Activated B cell treated with CpG ODN at 0.5 μM for 24 hours (primary cell): ENCODE data around the gene LETM1. TPM values are rescaled to one million over a fixed set of nuclear protein-coding genes. Genes with fewer than 3 reads are reported as not detected.
A peak's percentile ranks its signal among the peaks of the same experiment; 100 is the strongest.

Experiments used
- ATAC-seq: fragments of 200-7000 bp; cut with Tn5 transposase; one replicate; pipeline ENCODE4 v1.10.0; 2021; ENCODE audit warnings: low read depth, mild to moderate bottlenecking, moderate library complexity
- CTCF ChIA-PET: fragments of 350-600 bp; sonication (Branson Sonifier 250); formaldehyde crosslinking; loops from one replicate; lab custom pipeline; 2021; ENCODE audit warnings: antibody characterized with exemption; lab: Charles Lee
- POLR2A ChIA-PET: fragments of 350-600 bp; sonication (Branson Sonifier 250); formaldehyde crosslinking; loops from one replicate; lab custom pipeline; 2021; ENCODE audit warnings: antibody characterized with exemption; lab: Charles Lee
- DNase-seq: peaks from one replicate; pipeline ENCODE4 v3.0.0; 2022
- H3K27ac Mint-ChIP-seq: one replicate; pipeline ENCODE4 v1.8.0; 2020; ENCODE audit warnings: mixed read lengths
- H3K27me3 Mint-ChIP-seq: one replicate; pipeline ENCODE4 v1.8.0; 2021; ENCODE audit warnings: mixed read lengths
- H3K36me3 Mint-ChIP-seq: one replicate; pipeline ENCODE4 v1.8.0; 2021; ENCODE audit warnings: low read depth, mixed read lengths
- H3K4me1 Mint-ChIP-seq: one replicate; pipeline ENCODE4 v1.8.0; 2021; ENCODE audit warnings: mixed read lengths
- H3K4me3 Mint-ChIP-seq: one replicate; pipeline ENCODE4 v1.8.0; 2020; ENCODE audit warnings: mild to moderate bottlenecking, mixed read lengths
- H3K9me3 Mint-ChIP-seq: one replicate; pipeline ENCODE4 v1.8.0; 2020; ENCODE audit warnings: mixed read lengths
- intact Hi-C: fragments of 100-400 bp; cut with micrococcal nuclease; formaldehyde crosslinking; loops from one replicate; pipeline ENCODE4 v1.15.1; 2024
- total RNA-seq: library from RNA; stranded (reverse); gene quantifications from 2 replicates; pipeline ENCODE4 v1.2.3, GENCODE V29; 2022
- TF ChIP-seq, protein P1 (sequence below): fragments of 200-600 bp; IDR thresholded peaks from one replicate; pipeline ENCODE4 v1.8.0; 2022; ENCODE audit warnings: antibody characterized with exemption, mild to moderate bottlenecking

LETM1 gene
- total RNA-seq, 1 donor from 2014 or later, result 60.3 TPM

DNA sequence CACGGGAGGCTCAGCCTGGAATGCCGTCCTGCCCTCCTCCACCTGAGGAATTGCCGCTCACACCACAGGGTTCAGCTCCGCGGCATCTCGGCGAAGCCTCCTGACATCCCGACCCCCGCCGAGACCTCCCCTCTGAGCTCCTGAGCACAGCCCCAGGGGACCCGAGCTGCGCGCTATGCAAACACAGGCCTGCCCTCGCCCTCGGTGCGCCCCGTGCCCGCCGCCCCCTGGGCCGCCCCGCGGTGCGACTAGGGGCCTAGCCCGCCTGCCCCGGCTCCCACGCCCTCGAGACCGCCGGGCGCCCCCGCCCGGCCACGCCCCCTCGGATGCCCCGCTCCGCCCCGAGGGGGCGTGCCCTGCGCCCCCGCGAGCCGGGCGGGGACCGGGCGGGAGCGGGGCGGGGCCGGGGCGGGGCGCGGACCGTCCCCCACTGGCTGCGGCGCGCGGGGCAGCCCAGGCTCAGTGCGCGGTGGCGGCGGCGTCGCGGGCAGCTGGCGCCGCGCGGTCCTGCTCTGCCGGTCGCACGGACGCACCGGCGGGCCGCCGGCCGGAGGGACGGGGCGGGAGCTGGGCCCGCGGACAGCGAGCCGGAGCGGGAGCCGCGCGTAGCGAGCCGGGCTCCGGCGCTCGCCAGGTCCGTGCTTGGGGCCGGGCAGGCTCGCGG lies 63.0 kb downstream of the LETM1 start, which contains the start of gene FGFR3:
Gene FGFR3 (plus strand): TSS at position 462 of the 664 bp plus-strand sequence. CDS start 642 bp downstream, outside the sequence.
- Mint-ChIP-seq H3K27me3 (peaks cover 12% of the 10 kb centered on the region), H3K9me3 (no peaks in the 10 kb centered on the region), H3K27ac (no peak within 1 kb of the TSS), H3K36me3 (no peaks in the 10 kb centered on the region), H3K4me3 (peak within 1 kb of the TSS; percentile 53), H3K4me1 (peaks cover 2% of the 10 kb centered on the region)
- CTCF ChIA-PET, result no interaction called here
- DNase-seq (peak; percentile 53), ATAC-seq (peak; percentile 91)
- TF ChIP-seq, protein P1, sequence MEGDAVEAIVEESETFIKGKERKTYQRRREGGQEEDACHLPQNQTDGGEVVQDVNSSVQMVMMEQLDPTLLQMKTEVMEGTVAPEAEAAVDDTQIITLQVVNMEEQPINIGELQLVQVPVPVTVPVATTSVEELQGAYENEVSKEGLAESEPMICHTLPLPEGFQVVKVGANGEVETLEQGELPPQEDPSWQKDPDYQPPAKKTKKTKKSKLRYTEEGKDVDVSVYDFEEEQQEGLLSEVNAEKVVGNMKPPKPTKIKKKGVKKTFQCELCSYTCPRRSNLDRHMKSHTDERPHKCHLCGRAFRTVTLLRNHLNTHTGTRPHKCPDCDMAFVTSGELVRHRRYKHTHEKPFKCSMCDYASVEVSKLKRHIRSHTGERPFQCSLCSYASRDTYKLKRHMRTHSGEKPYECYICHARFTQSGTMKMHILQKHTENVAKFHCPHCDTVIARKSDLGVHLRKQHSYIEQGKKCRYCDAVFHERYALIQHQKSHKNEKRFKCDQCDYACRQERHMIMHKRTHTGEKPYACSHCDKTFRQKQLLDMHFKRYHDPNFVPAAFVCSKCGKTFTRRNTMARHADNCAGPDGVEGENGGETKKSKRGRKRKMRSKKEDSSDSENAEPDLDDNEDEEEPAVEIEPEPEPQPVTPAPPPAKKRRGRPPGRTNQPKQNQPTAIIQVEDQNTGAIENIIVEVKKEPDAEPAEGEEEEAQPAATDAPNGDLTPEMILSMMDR, result no peak
- POLR2A ChIA-PET, result no interaction called here
- intact Hi-C loops, result no loop called here

DNA sequence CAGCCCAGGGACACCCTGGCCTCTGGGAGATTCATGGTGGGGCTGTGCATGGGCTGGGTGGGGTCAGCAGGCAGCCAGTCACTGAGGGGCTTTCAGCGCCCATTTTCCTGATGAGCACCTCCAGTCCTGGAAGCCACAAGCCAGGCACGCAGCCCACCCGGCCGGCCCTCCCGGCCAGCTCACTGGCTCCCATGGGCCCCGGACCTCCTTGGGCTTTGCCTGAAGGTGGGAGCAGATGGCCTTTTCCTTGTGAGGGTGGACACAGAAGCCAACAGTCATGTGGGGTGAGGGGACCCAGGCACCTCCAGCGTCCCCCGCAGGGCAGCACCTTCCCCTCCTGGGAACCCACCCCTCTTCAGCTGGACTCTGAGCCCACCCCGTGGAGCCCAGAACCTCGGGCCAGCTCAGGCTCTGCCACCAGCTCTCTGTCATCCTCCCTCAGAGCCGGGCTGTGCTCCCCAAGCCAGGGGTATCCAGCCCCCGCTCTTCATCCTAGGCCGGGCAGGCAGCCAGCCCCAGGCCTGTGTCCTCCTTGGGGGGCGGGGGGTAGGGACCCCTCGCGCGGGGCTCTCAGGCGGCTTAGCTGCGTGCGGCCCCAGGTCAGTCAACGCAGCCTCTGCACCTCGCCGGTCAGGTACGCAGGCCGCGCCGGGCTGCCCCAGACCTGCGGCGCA lies 63.7 kb downstream of the LETM1 start:
- DNase-seq, result no peak
- TF ChIP-seq, protein P1, result no peak
- peaks cover 2% of the 10 kb centered on the region for H3K4me1 Mint-ChIP-seq
- intact Hi-C loops, result no loop called here
- no peaks in the 10 kb centered on the region for H3K9me3 Mint-ChIP-seq
- ATAC-seq, result no peak
- CTCF ChIA-PET, result no interaction called here
- POLR2A ChIA-PET, result no interaction called here
- H3K27me3 Mint-ChIP-seq, result peaks cover 12% of the 10 kb centered on the region
- H3K36me3 Mint-ChIP-seq, result no peaks in the 10 kb centered on the region
- H3K4me3 Mint-ChIP-seq, result peak overlapping the region; percentile 53
- no peak overlapping the region for H3K27ac Mint-ChIP-seq

DNA sequence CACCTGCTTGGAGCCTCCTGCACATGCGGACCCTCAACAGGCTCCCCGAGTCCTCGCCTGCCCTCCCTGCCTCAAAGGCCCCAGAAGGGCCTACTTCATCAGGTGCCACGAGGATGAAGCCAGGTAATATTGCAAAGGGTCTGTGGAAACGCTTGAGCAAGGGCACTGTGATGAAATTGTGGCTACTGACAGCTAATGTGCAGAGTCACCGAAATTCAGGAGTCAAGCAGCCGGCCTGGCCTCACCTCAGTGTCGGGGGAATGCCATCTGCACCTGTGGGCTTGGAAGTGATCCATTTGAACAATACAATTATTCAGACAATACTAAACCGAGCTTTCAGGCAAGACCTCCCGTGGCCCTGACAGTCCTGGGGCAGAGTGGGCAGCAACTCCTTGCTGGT lies 66.0 kb downstream of the LETM1 start:
- H3K36me3 Mint-ChIP-seq, result no peaks in the 10 kb centered on the region
- CTCF ChIA-PET, result interaction anchor here (0.9 kb wide), 1 partner anchor 42 kb away, joined by 3 read pairs; no protein-coding TSS in a partner anchor
- ATAC-seq, result no peak
- H3K4me3 Mint-ChIP-seq, result no peak overlapping the region
- TF ChIP-seq, protein P1, result no peak
- no peaks in the 10 kb centered on the region for H3K4me1 Mint-ChIP-seq
- H3K9me3 Mint-ChIP-seq, result no peaks in the 10 kb centered on the region
- POLR2A ChIA-PET, result no interaction called here
- intact Hi-C loops, result no loop called here
- peaks cover 2% of the 10 kb centered on the region for H3K27me3 Mint-ChIP-seq
- no peak for DNase-seq
- no peak overlapping the region for H3K27ac Mint-ChIP-seq

DNA sequence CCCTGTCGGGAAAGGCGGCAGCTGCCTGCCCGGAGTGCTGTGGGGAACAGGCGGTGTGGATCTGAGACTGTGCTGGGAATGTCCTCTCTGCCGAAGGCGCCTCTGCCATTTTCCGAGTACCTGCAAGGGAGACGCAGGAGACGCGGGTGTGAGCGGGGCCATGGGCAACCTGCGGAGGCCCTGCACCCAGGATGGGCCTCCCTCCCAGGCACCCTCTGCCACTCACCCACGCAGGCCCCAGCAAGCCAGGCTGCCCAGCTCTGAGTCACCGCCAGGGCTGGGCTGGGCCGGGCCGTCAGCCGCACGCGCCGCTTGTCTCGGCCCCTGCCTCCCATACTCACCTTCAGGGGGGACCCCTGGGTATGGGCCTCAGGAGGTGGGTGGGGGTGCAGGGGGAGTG lies 66.4 kb downstream of the LETM1 start:
- Mint-ChIP-seq H3K27me3 (peaks cover 2% of the 10 kb centered on the region), H3K4me3 (no peak overlapping the region), H3K4me1 (no peaks in the 10 kb centered on the region), H3K36me3 (no peaks in the 10 kb centered on the region), H3K9me3 (no peaks in the 10 kb centered on the region), H3K27ac (no peak overlapping the region)
- TF ChIP-seq, protein P1, result no peak
- DNase-seq (no peak), ATAC-seq (no peak)
- intact Hi-C loops, result no loop called here
- CTCF ChIA-PET, result no interaction called here
- POLR2A ChIA-PET, result no interaction called here

DNA sequence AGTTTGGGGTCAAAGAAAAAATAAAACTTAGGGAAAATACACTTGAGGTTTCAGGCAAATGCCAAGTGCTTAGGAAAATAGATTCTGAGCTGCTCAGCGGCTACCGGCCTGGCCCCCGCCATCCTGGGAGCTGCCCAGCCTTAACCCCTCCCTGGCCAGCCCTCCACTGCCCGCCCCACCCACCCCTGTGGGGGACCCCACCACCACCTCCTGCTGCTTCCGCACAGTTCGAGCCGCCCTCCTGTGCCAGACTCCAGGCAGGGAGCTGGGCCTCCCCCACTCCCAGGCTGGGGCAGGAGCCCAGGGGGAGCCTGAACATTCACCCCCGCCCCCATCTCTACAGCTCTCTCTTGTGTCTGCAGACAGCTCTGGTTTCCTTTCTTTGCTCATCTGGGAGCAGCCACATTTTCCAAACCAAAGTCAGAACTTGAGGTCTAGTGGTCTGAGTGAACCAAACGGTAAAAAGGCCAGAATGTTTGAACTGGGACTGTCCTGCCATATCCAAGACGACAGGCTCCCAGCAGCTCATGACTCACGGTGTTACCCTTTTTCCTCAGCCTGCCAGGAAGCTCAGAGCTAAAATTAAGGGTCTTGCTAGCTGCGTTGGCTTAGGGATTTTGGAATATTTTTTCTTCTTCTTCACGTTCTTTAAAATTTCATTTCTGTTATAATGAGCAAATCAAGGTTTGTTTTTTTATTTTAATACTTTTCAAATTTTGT lies 67.5 kb downstream of the LETM1 start:
- no peak for ATAC-seq
- no peaks in the 10 kb centered on the region for H3K36me3 Mint-ChIP-seq
- H3K27me3 Mint-ChIP-seq, result peaks cover 2% of the 10 kb centered on the region
- CTCF ChIA-PET, result no interaction called here
- intact Hi-C loops, result no loop called here
- TF ChIP-seq, protein P1, result no peak
- H3K27ac Mint-ChIP-seq, result no peak overlapping the region
- H3K9me3 Mint-ChIP-seq, result no peaks in the 10 kb centered on the region
- POLR2A ChIA-PET, result no interaction called here
- H3K4me1 Mint-ChIP-seq, result no peaks in the 10 kb centered on the region
- no peak overlapping the region for H3K4me3 Mint-ChIP-seq
- DNase-seq, result no peak
